Right hindlimb (tissue), 1 donor: ENCODE measurements around the gene GP1BB.

Experiments used
- DNase-seq: peaks from one replicate; pipeline ENCODE4 v3.0.0-alpha.2; 2018

The GP1BB gene

GRCh38 chr22:19742160-19743066 is 19.1 kb downstream of the GP1BB start:
- DNase-seq, result no peak

GRCh38 chr22:19743081-19743480 is 19.7 kb downstream of the GP1BB start:
- DNase-seq, result no peak

- no peak for DNase-seq
Measured at GRCh38 chr22:19743651-19744050, 20.3 kb downstream of the GP1BB start.

GRCh38 chr22:19744350-19745006 is 21.1 kb downstream of the GP1BB start:
- DNase-seq, result no peak

GRCh38 chr22:19745155-19746101 is 22.1 kb downstream of the GP1BB start:
- DNase-seq, result peak; percentile 70

- DNase-seq, result no peak
Measured at GRCh38 chr22:19746726-19747125, 23.4 kb downstream of the GP1BB start.

- DNase-seq, result no peak
Measured at GRCh38 chr22:19747551-19747950, 24.2 kb downstream of the GP1BB start.

- no peak for DNase-seq
Measured at GRCh38 chr22:19748139-19748538, 24.8 kb downstream of the GP1BB start.

GRCh38 chr22:19748991-19749664 is 25.8 kb downstream of the GP1BB start:
- no peak for DNase-seq

- no peak for DNase-seq
Measured at GRCh38 chr22:19749876-19750275, 26.5 kb downstream of the GP1BB start.

GRCh38 chr22:19750507-19751490 is 27.5 kb downstream of the GP1BB start:
- no peak for DNase-seq

- no peak for DNase-seq
Measured at GRCh38 chr22:19751497-19752245, 28.3 kb downstream of the GP1BB start.

GRCh38 chr22:19753090-19753842 is 29.9 kb downstream of the GP1BB start:
- no peak for DNase-seq

GRCh38 chr22:19753996-19754700 is 30.8 kb downstream of the GP1BB start:
- DNase-seq, result no peak

GRCh38 chr22:19754701-19755144 is 31.4 kb downstream of the GP1BB start:
- no peak for DNase-seq

- no peak for DNase-seq
Measured at GRCh38 chr22:19755145-19755710, 31.9 kb downstream of the GP1BB start.

GRCh38 chr22:19755722-19756287 is 32.5 kb downstream of the GP1BB start:
- no peak for DNase-seq
